ELR (cell line): Measurements from ENCODE around the gene LRP8.

Experiments
- DNase-seq: peaks from one replicate; pipeline ENCODE4 v3.0.0-alpha.2; 2015; ENCODE audit warnings: low read depth

The LRP8 gene

DNA sequence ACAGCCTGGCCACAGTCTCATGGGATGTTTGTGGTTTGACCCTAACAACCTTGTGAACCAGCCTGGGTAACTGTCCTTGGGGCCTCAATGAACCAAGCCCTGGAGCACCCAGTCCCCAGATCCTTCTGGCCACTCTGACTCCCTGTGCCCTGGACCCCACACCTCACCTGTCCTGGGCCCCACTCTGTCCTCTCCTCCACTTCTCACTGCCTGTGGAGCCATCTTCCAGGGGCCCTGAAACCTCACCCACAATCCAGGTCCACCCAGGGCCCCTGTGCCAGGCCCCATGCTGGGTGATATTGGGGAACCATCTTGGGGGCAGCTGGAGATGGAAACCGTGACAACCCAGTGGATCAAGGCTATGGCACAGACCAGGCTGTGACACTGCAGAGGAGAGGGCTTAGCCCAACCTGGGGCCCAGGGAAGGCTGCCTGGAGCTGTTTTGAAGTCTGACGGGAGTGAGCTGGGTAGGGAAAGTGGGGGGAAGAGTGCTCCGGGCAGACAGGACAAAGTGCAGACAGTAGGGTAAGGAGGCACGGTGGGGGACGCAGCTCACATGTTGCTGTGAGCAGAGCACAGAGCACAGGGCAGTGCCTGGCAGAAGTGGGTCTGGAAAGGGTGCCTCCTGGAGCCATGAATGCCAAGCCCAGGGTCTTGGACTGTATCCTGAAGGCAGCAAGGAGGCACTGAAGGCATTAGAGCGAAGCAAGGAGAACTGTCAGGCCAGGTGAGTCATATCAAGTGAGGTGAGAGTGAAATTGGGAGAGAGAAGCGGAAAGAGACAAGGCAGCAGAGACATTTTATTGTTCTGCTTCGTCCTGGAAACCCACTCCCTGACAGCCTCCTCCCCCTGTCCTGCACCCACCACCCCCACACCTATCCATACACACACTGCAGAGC, 12.1 kb upstream of the LRP8 start:
- no peak for DNase-seq

DNA sequence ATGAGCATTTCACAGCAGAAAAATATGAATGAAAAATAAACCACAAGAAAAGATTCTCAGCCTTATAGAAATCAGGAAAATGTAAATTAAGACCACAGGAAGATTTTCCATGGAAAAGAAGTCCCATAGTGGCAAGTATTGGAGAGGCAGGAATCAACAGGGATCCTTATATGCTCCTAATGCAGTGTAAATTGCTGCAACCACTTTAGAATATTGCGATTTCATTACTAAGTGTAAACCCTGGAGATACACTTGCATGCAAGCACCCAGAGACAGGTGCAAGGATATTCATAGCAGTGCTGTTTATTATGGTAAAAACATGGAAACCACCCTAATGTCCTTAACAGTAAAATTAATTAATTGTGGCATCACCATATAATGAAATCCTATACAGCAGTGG, 10.6 kb upstream of the LRP8 start:
- DNase-seq: no peak

DNA sequence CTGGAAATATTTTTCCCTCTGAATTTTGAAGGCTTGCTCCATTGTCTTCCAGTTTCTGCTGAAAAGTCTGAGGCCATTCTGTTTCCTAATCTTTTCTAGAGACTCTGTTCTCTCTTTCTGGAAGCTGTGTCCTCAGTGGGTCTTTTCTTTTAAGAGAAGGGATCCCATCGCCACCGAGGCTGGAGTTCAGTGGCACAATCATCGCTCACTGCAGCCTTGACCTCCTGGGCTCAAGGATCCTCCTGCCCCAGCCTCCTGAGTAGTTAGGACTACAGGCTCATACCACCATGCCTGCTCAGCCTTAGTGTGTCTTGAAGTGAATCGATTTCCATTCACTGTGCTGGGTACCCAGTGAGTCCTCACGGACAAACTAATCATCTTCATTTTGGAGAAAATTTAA, 9.6 kb upstream of the LRP8 start:
- DNase-seq: no peak

DNA sequence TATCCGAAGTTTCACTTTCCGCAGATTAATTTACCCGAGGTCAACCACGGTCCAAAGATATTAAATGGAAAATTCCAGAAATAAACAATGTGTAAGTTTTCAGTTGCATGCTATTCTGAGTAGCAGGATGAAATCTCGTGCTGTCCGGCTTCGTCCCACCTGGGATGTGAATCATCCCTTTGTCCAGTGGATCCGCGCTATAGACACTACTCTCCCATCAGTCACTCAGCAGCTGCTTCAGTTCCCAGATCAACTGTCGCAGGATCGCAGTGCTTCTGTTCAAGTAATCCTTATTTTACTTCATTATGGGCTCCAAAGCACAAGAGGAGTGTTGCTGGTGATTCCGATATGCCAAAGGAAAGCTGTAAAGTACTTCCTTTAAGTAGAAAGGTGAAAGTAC, 8.3 kb upstream of the LRP8 start:
- no peak for DNase-seq

DNA sequence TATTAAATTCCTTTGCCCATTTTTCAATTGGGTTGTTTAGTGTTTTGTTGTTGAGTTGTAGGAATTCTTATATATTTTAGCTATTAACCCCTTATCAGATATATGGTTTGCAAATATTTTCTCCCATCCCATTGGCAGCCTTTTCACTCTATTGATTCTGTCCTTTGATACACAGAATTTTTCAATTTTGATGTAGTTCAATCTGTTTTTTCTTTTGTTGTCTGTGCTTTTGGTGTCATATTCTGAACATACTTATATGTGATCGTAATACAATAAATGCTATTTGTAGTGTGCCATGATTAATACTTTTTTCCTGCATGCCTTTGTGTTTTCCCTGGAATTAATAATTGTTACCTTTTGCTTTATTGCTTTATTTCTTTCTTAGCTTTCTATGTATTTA, 7.8 kb upstream of the LRP8 start:
- DNase-seq: no peak

DNA sequence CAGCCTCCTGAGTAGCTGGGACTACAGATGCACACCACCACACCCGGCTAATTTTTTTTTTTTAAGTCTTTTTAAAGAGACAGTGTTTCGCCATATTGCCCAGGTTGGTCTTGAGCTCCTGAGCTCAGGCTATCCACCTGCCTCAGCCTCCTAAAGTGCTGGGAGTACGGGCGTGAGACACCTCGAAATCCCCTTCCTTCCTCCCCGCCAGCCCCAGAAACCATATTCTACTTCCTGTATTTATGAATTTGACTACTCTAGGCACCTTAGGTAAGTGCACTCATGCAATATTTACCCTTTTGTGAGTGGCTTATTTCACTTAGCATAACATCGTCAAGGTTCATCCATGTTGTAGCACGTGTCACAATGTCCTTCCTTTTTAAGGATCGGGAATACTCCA, 6.9 kb upstream of the LRP8 start:
- DNase-seq: no peak

DNA sequence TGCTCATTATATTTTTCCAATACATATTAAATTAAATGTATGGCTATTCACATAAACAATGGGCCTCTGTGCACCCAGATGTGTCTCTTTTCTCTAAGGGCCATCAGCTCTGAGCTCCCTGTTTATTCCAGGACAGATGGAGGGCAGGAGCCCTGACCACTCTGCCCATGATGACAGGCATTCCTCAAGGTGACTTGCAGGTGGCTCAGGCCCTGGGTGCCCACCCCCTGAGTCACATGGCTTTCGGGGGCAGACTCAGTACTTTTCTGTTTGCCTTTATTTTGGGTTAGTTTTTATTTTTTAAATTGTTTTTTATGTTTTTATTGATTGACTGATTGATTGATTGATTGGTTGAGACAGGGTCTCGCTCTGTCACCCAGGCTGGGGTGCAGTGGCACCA, 6.4 kb upstream of the LRP8 start:
- no peak for DNase-seq

DNA sequence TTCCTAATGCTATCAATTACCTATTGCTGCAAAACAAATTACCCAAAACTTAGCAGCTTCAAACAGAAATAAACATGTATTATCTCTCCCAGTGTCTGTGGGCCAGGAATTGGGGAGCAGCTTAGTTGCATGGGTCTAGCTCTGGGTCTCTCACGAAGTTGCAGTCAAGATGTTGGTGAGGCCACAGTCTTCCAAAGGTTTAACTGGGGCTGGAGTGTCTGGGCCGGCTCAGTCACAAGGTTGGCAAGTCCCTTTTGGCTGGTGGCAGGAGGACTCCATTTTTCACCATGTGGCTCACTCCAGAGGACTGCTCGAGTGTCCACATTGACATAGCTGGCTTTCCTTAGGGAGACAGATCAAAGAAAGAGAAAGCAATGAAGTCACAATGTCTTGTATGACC, 5.0 kb upstream of the LRP8 start:
- DNase-seq: no peak

DNA sequence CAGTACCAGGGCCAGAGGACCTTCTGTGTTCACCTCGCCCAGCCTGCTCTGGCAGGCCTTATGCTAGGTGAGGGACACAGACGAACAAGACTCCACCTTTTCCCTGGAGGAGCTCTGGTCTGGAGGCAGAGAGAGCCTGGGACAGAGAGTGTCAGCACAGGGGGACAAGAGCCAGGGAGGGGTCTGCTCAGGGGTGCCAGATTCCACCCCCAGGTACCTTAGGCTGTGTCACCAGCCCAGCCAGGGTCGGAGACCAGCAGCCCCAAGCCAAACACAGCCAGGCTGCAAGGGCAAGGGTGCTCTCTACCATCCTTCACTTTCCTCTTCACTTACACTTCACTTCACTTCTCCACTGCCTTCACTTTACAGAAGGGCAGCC, 4.3 kb upstream of the LRP8 start:
- DNase-seq: no peak

DNA sequence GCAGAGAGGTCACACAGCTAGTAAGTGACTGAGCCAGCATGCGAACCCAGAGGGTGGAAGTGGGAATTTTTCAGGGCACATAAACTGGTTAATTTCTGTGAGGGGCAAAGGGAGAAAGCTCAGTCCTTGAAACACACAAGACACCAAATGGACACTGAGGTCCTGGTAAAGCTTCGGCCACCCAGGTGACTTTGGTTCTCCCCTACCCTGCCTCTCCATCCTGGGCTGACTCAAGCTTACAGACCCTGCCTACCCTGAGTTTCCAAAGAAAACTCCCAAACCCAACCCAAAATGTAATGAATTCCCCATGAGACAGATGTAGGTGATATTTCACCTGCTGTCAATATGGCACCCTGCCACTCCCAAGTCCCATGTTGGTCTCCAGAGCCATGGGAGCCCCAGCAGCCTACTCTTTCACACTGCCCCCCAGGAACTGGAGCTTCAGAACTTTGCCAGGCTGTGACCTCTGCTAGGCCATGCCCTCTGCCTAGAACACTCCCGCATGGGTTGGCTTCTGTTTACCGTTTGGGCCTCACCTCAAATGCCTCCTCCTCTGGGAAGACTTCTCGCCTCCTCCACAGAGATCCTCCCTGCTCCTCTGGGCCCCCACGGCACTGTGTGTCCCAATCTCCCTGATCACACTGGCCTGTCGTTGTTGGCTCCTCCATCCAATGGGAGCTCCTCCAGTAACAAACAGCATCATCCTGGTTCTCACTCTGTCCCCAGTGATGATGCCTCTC, 3.7 kb upstream of the LRP8 start:
- DNase-seq: no peak

DNA sequence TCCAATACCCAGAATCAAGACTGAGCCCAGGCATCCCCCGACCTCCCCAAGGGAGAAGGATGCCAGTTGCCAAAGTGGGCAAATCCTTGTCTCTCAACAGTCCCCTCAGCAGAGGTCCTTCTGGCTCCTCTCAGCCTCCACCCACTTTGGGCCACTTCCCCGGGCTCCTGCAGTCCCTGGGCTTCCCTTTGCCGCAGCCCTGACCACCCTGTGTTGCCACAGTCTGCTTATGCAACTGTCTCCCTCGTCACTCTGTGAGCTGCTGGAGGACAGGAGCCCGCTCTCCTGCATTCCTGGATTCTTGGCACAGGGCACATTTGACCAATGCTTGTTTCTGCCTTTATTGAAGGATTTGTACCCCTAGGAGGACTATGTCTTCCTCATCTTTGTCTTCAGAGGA, 2.9 kb upstream of the LRP8 start:
- DNase-seq: no peak

DNA sequence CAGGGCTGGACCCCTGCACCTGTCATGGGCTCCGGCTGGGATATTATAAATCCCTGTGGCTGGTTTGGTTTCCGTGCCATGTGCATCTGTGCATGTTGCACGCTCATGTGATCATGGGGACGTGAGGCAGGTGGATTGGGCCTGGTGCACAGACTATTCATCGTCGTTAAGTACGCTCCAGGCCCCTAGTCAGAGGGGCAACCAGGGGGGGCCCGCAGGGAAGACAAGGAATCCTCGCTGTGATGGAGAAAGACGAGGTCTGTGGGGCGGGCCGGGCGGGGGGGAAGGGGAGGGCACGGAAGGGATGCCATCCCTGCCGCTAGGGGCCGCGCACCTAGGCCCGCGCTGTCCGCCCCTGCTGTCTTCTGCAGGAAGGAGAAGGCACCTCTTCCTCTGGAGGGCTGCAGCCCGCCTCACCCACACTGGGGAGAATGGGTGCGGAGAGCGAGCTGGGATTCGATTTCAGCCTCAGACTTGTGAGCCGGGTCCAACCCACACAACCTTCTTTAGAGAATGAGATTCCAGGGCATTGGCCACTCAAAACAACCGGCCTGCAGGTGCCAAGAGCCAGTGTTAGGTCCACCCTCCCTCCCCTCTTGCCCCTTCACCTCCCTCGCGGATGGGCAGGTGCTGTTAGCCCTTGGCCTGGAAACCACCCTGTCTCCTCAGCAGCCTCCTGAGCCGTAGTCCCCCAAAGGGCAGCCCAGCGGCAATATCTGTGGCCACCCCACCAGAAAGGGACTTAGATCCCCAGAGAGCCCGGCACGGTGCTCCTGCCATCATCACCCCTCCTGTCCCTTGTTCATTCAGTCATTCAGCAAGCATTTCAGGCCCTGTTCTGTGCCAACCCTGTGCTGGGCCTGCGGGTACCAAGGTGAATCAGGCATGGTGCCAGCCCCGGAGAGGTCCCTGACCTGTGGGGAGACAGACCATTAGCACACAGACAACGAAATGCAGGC, 950 bp upstream of the LRP8 start:
- peak; percentile 12 for DNase-seq

DNA sequence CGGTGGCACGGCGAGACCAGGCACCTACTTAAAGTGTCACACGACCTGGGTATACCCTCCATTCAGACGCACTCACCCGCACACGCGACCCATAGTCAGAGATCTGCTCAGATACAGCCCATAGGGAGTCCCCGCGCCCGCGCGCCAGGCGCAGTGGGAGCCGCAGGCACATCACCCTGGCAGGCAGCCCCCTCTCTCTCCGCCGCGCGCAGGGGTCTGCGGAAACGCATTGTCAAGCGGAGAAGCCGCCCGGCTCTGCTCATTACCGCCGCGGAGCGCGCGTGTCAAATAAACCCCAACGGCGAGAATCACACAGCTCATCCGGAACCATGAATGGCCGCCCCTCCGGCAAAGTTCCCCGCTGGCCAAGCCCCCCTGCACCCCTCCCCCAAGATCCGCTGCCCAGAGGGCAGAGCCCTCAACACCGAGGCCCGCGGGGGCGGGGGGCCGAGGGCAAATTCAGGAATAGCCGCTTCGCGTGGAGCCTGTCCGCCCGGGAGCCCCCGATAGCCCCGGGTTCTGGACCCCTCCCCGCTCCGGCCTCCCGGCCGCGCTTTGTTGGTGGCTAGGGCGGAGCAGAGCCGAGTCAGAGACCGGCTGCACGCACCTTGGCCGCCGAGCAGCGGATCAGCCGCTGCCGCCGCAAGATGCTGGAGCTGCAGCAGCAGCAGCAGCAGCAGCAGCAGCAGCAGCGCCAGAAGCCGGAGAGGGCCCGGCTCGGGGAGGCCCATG, 522 bp downstream of the LRP8 start:
- DNase-seq: peak; percentile 60

DNA sequence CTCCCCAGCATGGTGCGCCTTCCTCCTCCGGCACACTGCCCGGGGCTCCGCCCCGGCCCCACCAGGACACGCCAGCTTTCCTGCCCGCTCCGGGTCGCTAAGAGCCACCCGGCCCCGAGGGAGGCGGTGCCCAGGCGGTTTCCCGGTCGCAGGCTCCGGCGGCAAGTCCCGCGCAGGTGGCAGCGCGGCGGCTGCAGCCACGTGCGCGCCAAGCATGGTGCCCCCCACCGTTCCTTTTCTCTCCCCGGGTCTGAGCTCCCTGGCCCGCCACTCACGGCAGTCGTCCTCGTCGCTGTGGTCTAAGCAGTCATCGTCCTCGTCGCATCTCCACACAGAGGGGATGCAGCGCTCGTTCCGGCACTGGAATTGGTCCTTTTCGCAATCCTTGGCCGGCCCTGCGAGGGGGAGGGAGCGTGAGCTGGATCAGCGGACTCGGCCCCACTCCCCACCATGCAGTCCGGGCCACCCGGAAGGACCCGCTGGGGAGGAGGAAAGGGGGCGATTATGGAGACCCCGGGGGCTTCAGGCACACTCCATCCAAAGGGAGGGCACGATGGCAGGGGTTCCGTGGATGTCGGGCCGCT, 1.2 kb downstream of the LRP8 start:
- peak; percentile 53 for DNase-seq

DNA sequence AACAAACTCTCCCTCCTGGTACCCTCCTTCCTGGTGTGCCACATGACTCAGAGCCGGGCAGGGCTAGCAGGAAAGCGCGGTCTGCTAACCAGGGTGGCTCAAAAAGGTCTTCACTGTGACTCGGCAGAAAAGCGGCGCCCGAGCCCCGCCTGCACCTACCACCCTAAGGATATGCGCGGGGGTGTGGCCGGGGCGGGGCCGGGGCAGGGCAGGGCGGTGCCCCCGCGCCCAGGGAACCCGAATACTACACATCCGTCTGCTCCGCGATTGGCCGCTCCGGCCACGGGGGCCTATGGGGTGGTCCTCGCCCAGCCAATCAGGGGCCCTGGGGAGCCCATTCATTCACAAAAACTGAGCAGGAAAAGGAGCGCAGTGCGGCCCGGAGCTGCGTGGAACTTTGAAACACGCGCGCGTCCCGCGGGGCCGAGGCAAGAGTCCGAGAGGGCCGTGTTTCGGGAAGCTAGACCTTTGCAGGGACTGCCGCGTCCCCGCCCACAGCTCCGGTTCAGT, 1.7 kb downstream of the LRP8 start:
- peak; percentile 98 for DNase-seq

DNA sequence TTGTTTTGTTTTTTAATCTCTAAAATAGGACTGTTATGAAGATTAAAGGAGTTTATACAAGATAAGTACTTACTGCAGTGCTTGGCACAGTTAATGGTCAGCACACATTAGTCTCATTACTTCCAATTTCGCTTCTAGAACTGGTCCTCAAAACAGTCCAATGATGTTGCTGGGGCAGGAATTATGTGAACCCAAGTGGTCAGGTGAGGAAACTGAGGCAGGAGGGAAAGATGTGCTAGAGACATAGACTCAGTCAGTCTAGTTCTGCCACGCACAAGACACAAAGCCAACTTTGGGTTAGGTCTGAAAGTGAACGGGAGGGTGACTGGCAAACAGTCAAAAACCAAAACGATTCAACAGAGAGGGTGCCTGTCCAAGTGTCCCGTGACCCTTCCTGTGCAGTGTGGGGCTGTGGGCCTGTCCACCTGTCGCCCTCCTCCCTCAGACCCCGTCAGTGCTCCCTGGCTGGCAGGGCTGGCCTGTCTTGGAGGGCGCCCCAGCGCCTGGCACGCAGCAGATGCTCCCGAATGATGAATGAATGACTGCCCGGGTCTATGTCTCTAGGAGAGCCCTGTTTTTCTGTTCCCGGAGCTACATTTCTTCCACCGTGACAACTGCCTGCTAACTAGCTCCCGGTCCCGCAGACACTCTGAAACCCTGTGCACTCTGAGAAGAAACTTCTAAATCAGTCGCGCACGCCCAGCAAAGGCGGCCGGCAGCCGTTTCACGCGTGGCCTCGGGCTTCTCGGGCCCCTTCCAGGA, 2.4 kb downstream of the LRP8 start:
- DNase-seq: no peak

DNA sequence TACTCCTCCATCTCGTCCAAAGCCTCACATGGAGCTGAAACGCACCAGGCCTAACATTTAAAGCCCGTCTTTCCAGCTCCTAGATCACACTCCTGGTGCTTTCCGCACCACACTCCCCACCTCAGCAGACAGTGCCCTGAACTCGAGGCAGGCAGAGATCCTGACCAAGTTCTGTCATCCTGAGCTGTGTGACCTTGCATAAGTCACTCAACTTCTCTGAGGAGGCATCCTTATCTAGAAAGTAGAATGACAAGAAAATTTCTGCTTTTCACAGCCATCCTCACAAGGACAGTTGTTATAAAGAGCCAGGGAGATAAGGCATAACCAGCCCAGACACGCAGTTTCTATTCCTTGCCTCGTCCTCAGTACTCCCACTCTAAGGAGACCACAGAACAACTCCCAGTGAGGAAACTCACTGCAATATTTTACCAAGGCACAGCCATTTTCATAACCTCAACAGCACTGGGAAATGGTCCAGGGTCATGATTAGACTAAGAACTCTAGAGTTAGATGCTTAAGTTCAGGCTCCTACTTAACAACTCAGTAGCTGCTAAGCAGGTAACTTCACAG, 3.1 kb downstream of the LRP8 start:
- DNase-seq: no peak

DNA sequence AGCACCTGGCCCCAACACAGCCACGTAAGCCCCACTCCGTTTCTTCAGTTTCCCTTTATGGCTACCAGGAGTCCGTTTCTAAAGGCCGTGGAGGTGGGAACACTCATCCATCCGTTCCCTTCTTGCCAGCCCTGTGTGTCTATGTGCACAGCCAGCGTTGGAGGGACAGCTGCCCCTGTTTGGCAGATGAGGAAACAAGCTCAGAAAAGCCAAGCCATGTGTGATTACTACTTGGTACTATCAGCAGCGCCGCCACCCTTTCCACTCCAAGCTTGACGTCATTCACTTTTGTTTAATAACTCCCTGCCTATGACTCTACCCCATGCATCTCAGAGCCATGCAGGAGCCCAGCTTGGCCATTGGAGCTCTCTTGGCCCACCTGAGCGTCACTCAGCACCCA, 3.5 kb downstream of the LRP8 start:
- DNase-seq: no peak

DNA sequence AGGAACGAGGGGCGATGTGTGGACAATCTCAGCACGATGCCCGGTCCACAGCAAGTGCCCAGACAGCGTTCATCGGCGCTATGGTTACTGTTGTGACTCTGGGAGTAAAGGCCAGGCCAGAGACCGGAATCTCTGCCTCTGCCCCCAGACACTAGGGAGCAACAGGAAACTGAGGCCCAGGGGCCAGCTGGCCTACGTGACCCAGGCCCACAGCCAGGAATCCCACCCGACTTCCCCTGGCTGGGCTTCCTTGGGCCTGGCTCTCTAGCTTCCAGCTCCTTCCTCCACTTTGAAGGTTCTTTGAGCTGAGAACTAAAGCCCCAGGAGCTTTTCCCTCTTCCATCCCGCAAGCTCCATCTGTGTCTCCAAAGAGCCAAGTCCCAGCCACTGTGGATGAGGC, 4.6 kb downstream of the LRP8 start:
- DNase-seq: no peak
